Epithelial cell of esophagus (primary cell): ENCODE measurements around the gene TRAK2.
"Not testable (repeated sequence)": the region's sequence is repeated elsewhere in the genome, so short reads cannot be mapped to it uniquely, and the experiment has no call there.

ENCODE experiments used
- DNase-seq: peaks from one replicate; pipeline ENCODE4 v3.0.0; 2010; ENCODE audit warnings: low read depth
- H3K4me3 ChIP-seq: 2 replicates; pipeline ENCODE4 v1.5.1; 2011; ENCODE audit warnings: mild to moderate bottlenecking, low read length, control low read depth
- TF ChIP-seq, protein P1 (sequence below): IDR thresholded peaks from 2 replicates; pipeline ENCODE4 v1.5.1; 2011; ENCODE audit warnings: low read depth, mild to moderate bottlenecking, low read length, control low read depth, inconsistent platforms; ENCODE audit not compliant: insufficient read depth; ENCODE audit errors: missing control alignments

Gene TRAK2

DNA sequence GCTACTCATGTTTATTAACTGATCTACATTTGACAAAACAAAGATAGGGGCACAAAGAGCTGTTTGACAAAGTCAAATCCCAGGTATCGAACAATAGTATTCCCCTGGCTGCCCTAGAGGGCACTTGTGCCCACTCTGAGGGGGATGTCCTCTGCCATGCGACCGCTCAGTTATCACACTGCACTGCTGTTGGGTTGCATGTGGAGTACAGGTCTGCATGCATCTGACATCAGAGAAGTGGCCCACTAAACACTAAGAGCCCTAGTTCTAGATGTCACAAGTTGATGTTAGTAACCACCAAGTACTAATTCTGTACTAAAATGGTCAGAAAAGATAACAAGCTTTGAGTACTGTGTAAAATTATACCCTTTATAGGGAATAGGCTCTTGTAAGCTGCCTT is 74.0 kb downstream of the TRAK2 start:
- TF ChIP-seq, protein P1, sequence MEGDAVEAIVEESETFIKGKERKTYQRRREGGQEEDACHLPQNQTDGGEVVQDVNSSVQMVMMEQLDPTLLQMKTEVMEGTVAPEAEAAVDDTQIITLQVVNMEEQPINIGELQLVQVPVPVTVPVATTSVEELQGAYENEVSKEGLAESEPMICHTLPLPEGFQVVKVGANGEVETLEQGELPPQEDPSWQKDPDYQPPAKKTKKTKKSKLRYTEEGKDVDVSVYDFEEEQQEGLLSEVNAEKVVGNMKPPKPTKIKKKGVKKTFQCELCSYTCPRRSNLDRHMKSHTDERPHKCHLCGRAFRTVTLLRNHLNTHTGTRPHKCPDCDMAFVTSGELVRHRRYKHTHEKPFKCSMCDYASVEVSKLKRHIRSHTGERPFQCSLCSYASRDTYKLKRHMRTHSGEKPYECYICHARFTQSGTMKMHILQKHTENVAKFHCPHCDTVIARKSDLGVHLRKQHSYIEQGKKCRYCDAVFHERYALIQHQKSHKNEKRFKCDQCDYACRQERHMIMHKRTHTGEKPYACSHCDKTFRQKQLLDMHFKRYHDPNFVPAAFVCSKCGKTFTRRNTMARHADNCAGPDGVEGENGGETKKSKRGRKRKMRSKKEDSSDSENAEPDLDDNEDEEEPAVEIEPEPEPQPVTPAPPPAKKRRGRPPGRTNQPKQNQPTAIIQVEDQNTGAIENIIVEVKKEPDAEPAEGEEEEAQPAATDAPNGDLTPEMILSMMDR: no peak
- no peak for DNase-seq
- no peak overlapping the region for H3K4me3 ChIP-seq

DNA sequence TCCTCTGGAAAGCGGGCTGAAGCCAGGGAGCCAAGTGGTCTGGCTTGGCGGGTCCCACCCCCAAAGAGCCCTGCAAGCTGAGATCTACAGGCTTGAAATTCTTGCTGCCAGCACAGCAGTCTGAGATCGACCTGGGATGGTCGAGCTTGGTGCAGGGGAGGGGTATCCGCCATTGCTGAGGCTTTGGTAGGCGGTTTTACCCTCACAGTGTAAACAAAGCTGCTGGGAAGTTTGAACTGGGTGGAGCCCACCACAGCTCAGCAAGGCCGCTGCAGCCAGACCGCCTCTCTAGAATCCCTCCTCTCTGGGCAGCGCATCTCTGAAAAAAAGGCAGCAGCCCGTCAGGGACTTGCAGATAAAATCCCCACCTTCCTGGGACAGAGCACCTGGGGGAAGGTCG is 81.5 kb downstream of the TRAK2 start:
- TF ChIP-seq, protein P1: no peak

DNA sequence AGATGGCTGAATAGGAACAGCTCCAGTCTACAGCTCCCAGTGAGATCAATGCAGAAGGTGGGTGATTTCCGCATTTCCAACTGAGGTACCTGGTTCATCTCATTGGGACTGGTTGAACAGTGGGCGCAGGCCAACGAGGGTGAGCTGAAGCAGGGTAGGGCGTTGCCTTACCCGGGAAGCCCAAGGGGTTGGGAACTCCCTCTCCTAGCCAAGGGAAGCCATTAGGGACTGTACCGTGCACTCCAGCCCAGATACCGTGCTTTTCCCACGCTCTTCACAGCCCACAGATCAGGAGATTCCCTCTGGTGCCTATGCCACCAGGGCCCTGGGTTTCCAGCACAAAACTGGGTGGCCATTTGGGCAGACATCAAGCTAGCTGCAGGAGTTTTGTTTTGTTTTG is 81.9 kb downstream of the TRAK2 start:
- DNase-seq, H3K4me3 ChIP-seq: not testable (repeated sequence)

More for the DNA sequence above, 81.5 kb downstream of the TRAK2 start:
- H3K4me3 ChIP-seq: no peak overlapping the region
- DNase-seq: no peak

DNA sequence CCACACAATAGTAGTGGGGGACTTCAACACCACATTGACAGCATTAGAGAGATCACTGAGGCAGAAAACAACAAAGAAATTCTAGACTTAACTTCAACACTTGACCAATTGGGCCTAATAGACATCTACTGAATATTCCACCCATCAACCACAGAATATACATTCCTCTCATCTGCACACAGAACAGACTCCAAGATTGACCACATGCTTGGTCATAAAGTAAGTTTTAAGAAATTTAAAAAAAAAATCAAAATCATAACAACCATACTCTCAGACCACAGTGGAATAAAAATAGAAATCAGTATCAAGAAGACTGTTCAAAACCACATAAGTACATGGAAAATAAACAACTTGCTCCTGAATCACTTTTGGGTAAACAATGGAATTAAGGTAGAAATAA is 85.1 kb downstream of the TRAK2 start:
- no peak for DNase-seq
- H3K4me3 ChIP-seq: no peak overlapping the region
- TF ChIP-seq, protein P1: no peak

DNA sequence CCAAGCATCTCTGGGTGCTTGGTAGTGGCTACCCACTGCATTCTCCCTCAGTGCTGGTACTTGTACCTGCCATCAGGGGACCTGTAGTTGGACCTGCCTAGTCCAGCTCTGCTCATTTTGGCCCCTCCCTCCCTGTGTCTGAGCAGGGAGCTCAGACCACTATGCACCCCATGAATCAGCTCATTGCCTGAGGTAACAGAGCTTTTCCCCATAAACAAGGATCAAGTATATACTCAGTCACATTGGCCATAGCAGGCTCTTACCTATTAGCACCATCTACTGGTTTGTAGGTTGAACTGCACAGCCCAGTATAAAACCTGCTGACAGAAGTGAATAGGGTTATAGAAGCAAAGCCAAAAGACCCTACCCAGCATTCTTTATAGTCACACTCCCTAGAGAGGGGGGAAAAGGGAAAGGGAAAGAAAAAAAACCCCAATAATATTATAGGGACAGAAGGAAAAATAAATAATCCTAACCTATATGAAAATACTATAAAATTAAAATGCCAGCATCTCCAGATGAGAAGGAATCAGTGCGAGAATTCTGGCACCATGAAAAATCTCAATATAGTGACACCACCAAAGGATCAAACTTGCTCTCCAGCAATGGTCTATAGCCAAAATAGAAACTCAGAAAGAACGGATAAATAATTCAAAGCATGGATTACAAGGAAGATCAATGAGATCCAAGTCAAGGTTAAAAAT is 87.2 kb downstream of the TRAK2 start:
- H3K4me3 ChIP-seq: no peak overlapping the region
- TF ChIP-seq, protein P1: peak; percentile 94
- DNase-seq: peak; percentile 73

DNA sequence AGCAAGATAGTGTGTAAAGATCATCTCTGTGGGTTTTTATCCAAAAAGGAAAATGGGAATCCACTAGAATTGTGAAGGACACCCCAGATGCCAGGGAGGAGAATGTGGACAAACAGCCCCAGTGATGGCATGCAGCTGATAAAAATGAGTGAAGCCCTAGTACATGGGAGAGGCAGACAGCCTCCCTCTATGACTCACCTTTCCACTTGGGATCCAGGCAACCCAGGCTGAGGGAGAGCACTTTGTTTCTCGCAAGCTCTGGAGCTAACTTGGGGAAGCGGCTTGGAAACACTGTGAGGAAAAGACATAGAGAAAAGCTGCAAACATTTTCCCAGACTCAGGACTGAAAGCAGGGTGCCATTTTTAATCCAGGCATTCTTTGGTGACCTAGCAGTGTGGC is 88.9 kb downstream of the TRAK2 start:
- no peak overlapping the region for H3K4me3 ChIP-seq
- TF ChIP-seq, protein P1: no peak
- peak; percentile 33 for DNase-seq

DNA sequence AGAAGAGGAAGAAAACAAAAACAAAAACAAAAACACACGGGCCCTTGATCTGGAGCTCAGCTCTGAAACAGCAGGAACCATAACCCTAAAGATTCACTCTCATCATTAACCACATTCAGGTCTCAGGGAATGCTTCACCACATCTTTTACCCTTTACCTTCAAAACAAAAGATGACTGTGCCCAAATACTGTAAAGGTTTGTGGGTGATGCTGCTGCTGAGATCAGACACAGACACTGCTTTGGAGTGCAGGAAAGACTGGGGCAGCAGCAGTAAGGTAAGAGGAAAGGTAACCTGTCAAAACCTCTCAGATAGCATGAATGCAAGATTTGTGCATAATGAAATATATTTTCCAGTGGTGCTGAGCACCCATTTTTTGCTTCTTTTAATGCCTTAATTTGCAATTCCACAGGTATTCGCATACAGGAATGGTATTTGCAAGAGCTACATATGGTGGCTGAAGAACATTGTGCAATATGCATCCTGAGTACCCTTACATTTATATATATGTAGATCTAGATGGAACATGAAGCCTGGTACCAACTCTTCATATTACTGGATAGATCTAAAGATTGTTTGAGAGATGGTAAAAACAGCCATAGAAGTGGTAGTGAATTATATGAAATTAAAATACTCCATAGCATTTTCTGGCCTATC is 90.1 kb downstream of the TRAK2 start:
- TF ChIP-seq, protein P1: no peak
- H3K4me3 ChIP-seq: no peak overlapping the region
- DNase-seq: no peak
